Stimulated activated CD4-positive, alpha-beta T cell treated with anti-CD3 and anti-CD28 coated beads, Interleukin-15, amount 100 ng/mL, for 1 hour (primary cell): ENCODE data around the gene MRPL9.

Experiments
- DNase-seq, 2 donors: peaks; one replicate each; pipeline ENCODE4 v3.0.0-alpha.2; 2020; ENCODE audit warnings: low read depth in 1 of 2, low spot score in 1 of 2

Gene MRPL9

DNA sequence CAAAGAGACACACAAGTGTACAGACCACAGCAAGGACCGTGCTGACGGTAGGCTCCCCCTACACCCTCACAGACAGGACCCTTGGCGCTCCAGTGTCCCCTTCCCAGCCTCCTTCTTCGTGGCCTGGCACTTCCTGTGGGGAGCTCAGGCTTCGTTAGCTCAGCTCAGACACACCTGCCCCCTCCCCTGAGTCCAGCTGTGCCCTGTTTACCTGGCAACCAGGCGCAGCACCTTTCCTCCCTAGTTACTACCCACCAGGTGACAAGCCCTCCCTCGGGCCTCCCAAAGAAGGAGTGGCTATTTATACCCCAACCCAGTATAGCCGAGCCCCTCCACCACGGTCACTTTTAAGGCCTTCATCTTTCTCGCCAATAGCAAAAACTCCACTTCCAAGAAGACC lies 51.3 kb downstream of the MRPL9 start:
- DNase-seq = no peak

DNA sequence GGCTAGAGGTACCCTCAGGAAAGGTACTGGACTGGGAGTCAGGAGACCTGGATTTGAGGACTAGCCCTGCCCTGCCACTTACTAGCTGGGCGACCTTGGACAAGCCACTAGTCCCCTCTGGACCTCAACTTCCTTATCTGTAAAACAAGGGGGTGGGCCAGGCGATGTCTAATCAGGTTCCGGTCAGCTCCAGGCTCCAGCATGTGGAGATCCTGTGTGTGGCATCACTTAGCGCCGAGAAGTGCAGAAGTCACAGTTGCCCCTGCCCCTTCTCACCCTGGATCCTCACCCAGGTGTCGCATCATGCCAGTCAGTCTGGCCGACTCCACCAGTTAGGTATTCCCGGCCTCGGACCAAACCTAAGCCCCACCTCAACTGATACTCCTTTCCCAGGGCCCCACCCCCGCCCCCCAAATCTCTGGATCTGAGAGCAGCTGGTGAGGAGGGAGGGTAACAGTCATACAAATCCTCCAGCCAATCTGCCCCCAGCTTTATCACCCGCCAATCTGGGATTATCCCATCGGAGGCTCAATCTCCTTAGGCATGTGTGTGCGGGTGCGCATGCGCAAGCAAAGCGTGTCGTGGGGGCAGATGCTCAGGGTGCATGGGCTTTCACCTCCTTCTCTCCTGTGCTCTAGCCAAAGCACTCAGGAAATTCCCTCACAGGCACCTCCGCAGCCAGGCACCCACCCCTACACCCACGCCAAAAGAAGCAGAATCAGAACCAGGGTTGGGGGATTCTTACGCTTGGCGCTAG lies 52.1 kb downstream of the MRPL9 start:
- DNase-seq = no peak

DNA sequence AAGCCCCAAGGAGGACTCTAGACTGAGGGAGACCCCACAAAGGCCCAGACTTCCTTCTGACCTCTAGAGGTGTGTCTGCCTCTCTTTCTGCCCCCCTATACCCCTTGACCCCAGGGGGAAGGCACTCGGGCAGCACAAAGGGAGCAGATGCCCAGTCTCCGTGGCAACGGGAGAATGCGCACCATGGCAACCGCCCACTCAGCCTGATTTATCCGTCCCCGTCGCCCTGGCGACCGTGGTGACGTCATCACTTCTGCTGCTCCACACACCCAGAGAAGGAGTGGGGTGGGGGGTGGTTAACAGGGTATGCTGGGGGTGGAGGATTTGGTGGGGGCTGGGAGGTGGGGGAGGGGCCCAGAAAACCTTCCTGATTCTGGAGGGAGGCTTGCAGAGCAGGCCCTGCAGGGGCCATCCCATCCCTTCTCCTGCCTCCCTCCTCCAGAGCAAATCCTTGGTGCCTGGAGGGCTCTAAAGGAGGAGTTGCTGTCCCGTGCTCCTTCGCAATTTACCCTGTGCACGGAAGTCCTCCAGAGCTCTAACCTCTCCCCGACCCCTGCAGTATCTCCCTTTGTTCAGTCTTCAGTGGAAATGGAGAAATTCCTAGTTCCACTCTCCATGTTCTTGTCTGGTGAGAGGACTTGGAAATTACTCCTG lies 53.0 kb downstream of the MRPL9 start:
- DNase-seq = no peak
